ENCODE measurements around the gene RBFOX1. TPM values are rescaled to one million over a fixed set of nuclear protein-coding genes. Genes with fewer than 3 reads are reported as not detected.

Gene RBFOX1
- total and polyA plus RNA-seq, 10 of the 15 experiments (the other 5 are each of a cell fraction or from before 2014, with no cell fraction given) = 0.87 TPM; not detected in 9

DNA sequence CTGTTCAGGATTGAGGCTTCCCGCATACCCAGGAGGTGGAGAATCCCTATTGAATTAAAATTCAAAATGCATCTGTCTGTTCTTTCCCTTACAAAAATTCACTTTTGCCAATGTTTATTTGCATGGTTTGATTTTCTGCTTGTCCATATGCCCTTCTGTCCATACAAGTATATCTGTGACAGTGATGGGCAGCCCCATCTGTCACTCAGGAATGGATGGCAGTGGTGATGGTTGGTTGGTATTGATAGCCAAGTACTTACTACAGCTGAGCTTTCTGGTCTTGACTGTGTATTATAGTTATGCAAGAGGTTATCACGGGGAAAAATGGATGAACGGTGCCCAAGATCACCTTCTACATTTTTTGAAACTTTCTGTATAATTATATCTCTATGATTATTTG lies 171.0 kb downstream of the RBFOX1 start:
- in situ Hi-C loops (cut with MboI) (no loop called here), intact Hi-C loops (cut with micrococcal nuclease; ENCODE audit: unreplicated experiment) (no loop called here)
- ATAC-seq (no peak), DNase-seq (ENCODE audit: low read depth, low spot score) (no peak), FAIRE-seq (no peak)
- Histone ChIP-seq H3K27me3 (replicated peaks in 1 of 2; ENCODE audit: control insufficient read depth in 2 of 2, insufficient read depth in 2 of 2, low read length in 1 of 2) (no peaks in the 10 kb centered on the region), H3K27ac (ENCODE audit: control insufficient read depth, insufficient read depth) (no peak overlapping the region), H3K9ac (ENCODE audit: control insufficient read depth, insufficient read depth, low read length) (no peak overlapping the region), H3K79me2 (ENCODE audit: control insufficient read depth, insufficient read depth, low read length) (no peaks in the 10 kb centered on the region), H4K20me1 (ENCODE audit: control insufficient read depth, insufficient read depth) (no peaks in the 10 kb centered on the region), H3K9me3 (replicated peaks; ENCODE audit: control insufficient read depth, insufficient read depth, low read length) (no peaks in the 10 kb centered on the region), H2AFZ (ENCODE audit: control insufficient read depth, low read depth, low read length) (no peak overlapping the region), H3K4me3 (no peak overlapping the region), H3K36me3 (ENCODE audit: control insufficient read depth in 2 of 2, insufficient read depth in 2 of 2, low read length in 1 of 2) (no peaks in the 10 kb centered on the region), H3K4me2 (ENCODE audit: control insufficient read depth, insufficient read depth) (no peak overlapping the region), H3K4me1 (ENCODE audit: control insufficient read depth, insufficient read depth, low read length) (no peaks in the 10 kb centered on the region)
- ChIA-PET RAD21 (ENCODE audit: unreplicated experiment) (no interaction called here), CTCF (no interaction called here), SMC1A (ENCODE audit: uncharacterized antibody, unreplicated experiment) (no interaction called here), POLR2A (no interaction called here)
- WGBS (ENCODE audit: insufficient coverage, insufficient replicate concordance, low lambda C conversion rate, missing lambda C conversion rate) = 33% methylated on average over 3 of the region's 3 CpGs
- BruUV-seq (replicated peaks) = no TSS peak
- TF ChIP-seq, protein P1, sequence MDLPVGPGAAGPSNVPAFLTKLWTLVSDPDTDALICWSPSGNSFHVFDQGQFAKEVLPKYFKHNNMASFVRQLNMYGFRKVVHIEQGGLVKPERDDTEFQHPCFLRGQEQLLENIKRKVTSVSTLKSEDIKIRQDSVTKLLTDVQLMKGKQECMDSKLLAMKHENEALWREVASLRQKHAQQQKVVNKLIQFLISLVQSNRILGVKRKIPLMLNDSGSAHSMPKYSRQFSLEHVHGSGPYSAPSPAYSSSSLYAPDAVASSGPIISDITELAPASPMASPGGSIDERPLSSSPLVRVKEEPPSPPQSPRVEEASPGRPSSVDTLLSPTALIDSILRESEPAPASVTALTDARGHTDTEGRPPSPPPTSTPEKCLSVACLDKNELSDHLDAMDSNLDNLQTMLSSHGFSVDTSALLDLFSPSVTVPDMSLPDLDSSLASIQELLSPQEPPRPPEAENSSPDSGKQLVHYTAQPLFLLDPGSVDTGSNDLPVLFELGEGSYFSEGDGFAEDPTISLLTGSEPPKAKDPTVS (IDR thresholded peaks at IDR 0.05; ENCODE audit: low read depth, low read length) = no peak
- no peak for TF ChIP-seq ZNF217 (IDR thresholded peaks at IDR 0.05)
- TF ChIP-seq SREBF2 (IDR thresholded peaks at IDR 0.05; ENCODE audit: low read length) = no peak
- TF ChIP-seq NFXL1 (IDR thresholded peaks at IDR 0.05; ENCODE audit: borderline replicate concordance) = no peak
- TF ChIP-seq, protein P2, sequence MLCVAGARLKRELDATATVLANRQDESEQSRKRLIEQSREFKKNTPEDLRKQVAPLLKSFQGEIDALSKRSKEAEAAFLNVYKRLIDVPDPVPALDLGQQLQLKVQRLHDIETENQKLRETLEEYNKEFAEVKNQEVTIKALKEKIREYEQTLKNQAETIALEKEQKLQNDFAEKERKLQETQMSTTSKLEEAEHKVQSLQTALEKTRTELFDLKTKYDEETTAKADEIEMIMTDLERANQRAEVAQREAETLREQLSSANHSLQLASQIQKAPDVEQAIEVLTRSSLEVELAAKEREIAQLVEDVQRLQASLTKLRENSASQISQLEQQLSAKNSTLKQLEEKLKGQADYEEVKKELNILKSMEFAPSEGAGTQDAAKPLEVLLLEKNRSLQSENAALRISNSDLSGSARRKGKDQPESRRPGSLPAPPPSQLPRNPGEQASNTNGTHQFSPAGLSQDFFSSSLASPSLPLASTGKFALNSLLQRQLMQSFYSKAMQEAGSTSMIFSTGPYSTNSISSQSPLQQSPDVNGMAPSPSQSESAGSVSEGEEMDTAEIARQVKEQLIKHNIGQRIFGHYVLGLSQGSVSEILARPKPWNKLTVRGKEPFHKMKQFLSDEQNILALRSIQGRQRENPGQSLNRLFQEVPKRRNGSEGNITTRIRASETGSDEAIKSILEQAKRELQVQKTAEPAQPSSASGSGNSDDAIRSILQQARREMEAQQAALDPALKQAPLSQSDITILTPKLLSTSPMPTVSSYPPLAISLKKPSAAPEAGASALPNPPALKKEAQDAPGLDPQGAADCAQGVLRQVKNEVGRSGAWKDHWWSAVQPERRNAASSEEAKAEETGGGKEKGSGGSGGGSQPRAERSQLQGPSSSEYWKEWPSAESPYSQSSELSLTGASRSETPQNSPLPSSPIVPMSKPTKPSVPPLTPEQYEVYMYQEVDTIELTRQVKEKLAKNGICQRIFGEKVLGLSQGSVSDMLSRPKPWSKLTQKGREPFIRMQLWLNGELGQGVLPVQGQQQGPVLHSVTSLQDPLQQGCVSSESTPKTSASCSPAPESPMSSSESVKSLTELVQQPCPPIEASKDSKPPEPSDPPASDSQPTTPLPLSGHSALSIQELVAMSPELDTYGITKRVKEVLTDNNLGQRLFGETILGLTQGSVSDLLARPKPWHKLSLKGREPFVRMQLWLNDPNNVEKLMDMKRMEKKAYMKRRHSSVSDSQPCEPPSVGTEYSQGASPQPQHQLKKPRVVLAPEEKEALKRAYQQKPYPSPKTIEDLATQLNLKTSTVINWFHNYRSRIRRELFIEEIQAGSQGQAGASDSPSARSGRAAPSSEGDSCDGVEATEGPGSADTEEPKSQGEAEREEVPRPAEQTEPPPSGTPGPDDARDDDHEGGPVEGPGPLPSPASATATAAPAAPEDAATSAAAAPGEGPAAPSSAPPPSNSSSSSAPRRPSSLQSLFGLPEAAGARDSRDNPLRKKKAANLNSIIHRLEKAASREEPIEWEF (IDR thresholded peaks at IDR 0.05; ENCODE audit: insufficient replicate concordance, low read depth, low read length) = no peak
- TF ChIP-seq, protein P3, sequence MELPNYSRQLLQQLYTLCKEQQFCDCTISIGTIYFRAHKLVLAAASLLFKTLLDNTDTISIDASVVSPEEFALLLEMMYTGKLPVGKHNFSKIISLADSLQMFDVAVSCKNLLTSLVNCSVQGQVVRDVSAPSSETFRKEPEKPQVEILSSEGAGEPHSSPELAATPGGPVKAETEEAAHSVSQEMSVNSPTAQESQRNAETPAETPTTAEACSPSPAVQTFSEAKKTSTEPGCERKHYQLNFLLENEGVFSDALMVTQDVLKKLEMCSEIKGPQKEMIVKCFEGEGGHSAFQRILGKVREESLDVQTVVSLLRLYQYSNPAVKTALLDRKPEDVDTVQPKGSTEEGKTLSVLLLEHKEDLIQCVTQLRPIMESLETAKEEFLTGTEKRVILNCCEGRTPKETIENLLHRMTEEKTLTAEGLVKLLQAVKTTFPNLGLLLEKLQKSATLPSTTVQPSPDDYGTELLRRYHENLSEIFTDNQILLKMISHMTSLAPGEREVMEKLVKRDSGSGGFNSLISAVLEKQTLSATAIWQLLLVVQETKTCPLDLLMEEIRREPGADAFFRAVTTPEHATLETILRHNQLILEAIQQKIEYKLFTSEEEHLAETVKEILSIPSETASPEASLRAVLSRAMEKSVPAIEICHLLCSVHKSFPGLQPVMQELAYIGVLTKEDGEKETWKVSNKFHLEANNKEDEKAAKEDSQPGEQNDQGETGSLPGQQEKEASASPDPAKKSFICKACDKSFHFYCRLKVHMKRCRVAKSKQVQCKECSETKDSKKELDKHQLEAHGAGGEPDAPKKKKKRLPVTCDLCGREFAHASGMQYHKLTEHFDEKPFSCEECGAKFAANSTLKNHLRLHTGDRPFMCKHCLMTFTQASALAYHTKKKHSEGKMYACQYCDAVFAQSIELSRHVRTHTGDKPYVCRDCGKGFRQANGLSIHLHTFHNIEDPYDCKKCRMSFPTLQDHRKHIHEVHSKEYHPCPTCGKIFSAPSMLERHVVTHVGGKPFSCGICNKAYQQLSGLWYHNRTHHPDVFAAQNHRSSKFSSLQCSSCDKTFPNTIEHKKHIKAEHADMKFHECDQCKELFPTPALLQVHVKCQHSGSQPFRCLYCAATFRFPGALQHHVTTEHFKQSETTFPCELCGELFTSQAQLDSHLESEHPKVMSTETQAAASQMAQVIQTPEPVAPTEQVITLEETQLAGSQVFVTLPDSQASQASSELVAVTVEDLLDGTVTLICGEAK (IDR thresholded peaks at IDR 0.05; ENCODE audit: borderline replicate concordance) = no peak
- no peak for TF ChIP-seq CEBPZ (IDR thresholded peaks at IDR 0.05; ENCODE audit: low read depth, low read length)
- TF ChIP-seq BMI1 (IDR thresholded peaks at IDR 0.05; ENCODE audit: borderline replicate concordance) = no peak
- no peak for TF ChIP-seq HDAC6 (IDR thresholded peaks at IDR 0.05; ENCODE audit: unreplicated experiment)
- no peak for TF ChIP-seq RUNX3 (IDR thresholded peaks at IDR 0.05; ENCODE audit: low read length)
- TF ChIP-seq NR2C1 (IDR thresholded peaks at IDR 0.05) = no peak

Measured in GM12878 (cell line).